ENCODE results near the gene PRR5L. TPM values are rescaled to one million over a fixed set of nuclear protein-coding genes. Genes with fewer than 3 reads are reported as not detected.
A peak's percentile ranks its signal among the peaks of the same experiment; 100 is the strongest.

The PRR5L gene
- total RNA-seq, 1 donor, result 0.54 TPM

DNA sequence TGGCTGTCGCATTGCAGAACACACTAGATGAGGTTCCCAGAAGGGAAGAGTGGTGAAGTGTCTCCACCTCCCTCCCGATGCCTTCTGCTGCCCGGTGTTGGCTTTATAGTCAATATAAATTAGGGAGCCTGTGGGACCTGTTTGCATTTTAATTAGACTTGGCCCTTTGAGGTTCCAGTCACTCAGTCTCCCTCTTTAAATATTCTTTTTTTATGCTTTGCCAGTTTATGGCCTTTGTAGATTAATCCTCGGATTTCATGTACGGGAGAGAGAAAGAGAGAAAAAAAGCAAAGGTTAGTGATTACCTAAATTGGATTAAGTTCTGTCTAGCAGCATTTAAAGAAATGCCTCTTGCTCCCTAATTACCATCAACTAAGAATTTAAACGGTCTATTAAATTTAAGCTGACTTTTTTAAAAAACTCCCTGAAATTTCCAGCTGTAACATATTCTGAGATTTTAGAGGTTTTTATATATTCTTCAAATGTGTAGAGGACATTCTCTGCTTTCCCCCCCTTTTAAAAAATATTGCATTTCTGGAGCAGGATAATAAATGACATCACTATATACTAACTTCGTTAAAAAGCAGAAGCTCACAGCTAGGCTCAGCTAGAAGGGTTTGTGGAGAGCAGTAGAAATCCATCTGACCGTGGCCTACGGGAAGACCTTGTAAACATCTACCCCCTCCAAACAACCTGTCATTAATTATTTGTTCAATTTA lies 84.4 kb downstream of the PRR5L start:
- no peak overlapping the region for H3K4me3 ChIP-seq (ENCODE audit: low read depth, low read length)

DNA sequence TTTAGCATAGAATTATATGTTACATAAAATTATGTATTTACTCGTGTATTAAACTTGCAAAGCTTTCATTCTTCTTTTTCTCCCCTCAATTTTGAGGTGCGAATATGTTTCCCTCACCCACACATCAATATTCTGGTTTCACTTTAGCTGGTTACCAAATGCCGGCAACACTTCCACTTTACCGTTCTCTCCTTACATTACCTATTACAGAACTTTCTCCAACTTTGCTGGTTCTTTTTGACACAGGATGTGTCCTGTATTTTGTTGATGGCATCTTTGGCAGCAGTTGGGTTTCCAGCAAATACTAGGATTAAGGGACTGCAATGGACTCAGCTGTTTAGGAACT lies 84.9 kb downstream of the PRR5L start:
- TF ChIP-seq, protein P1, sequence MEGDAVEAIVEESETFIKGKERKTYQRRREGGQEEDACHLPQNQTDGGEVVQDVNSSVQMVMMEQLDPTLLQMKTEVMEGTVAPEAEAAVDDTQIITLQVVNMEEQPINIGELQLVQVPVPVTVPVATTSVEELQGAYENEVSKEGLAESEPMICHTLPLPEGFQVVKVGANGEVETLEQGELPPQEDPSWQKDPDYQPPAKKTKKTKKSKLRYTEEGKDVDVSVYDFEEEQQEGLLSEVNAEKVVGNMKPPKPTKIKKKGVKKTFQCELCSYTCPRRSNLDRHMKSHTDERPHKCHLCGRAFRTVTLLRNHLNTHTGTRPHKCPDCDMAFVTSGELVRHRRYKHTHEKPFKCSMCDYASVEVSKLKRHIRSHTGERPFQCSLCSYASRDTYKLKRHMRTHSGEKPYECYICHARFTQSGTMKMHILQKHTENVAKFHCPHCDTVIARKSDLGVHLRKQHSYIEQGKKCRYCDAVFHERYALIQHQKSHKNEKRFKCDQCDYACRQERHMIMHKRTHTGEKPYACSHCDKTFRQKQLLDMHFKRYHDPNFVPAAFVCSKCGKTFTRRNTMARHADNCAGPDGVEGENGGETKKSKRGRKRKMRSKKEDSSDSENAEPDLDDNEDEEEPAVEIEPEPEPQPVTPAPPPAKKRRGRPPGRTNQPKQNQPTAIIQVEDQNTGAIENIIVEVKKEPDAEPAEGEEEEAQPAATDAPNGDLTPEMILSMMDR (IDR thresholded peaks at IDR 0.05; ENCODE audit: insufficient read depth, low read length), result no peak
- DNase-seq (ENCODE audit: low read depth), result no peak

More for the DNA sequence above, 84.4 kb downstream of the PRR5L start:
- DNase-seq (ENCODE audit: low read depth), result no peak
- TF ChIP-seq, protein P1 (IDR thresholded peaks at IDR 0.05; ENCODE audit: insufficient read depth, low read length), result no peak

DNA sequence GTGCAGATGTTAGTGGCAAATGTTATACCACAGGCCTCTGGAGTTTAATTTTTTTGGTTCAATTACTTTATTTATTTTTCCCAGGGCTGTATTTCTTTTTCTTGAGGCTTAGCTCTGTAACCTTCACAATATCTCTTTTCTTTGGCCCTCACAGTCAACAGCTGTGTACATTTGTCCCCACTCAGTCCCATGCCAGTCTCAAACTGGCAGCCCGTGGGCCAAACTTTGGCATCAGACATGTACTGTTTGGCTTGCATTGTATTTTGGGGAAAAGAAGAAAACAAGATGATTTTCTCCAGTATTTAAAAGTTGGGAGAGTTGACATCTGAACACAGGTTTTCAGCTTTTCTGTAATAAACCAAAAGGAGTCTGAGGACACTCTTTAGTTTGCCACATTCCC lies 87.1 kb downstream of the PRR5L start:
- H3K4me3 ChIP-seq (ENCODE audit: low read depth, low read length), result no peak overlapping the region
- TF ChIP-seq, protein P1 (IDR thresholded peaks at IDR 0.05; ENCODE audit: insufficient read depth, low read length), result no peak
- no peak for DNase-seq (ENCODE audit: low read depth)

More for the DNA sequence above, 84.9 kb downstream of the PRR5L start:
- H3K4me3 ChIP-seq (ENCODE audit: low read depth, low read length), result no peak overlapping the region

DNA sequence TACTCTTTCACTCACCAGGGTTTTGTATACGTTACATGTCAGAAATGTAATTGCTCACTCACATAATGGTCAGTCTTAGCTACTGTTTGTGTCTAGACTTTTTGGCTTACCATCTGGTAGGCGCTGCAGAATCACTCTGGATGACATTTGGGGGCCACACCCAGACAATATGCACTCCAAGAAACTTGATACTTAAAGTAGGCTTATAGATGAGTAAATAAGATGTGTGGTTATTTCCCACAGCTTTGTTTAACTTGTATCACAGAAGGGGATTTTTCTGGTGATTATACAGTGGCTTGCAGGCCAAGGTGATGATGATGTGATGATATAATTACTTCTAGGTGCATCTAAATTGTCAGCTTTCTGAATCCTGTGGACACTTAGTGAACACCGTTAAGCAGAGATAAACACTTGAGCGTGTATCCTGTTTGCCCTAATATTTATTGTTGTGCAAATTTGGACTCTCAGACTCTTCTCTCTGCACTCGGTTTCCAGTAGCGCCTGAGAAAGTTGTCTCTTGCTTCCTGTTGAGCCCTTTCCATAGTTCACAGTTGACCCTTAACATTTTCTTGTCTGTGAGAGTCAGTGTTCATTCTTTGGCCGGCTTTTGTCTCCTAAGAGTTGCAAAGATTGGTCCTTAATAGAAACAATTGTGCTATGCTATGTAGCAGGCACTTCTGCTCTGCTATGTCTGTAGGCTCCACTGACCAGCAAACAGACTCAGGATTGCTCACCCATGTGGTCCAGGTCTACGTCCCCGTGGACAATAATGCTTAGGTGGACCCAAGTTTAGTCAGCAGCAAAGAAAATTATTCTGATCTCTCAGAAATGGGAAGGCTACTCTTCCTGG lies 89.3 kb downstream of the PRR5L start:
- H3K4me3 ChIP-seq (ENCODE audit: low read depth, low read length), result no peak overlapping the region
- TF ChIP-seq, protein P1 (IDR thresholded peaks at IDR 0.05; ENCODE audit: insufficient read depth, low read length), result no peak
- peak; percentile 85 for DNase-seq (ENCODE audit: low read depth)

DNA sequence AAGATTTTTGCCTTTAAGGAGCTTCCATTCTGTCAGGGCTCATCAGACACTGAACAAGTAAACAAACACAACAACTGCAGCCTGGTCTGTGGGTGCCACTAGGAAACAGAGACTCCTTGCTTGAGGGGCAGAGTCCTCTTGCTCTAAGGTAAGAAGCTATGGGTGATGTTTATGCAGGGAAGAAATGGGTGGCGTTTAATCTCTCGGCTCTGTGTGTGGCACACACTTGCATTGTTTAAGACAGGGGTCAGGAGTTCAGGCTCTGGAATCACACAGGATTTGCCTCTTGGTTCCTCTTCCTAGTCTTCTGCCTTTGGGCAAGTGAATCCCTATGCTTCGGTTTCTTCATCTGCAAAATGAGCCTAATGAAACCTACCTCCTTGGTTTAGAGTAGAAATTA lies 90.3 kb downstream of the PRR5L start:
- no peak overlapping the region for H3K4me3 ChIP-seq (ENCODE audit: low read depth, low read length)
- no peak for DNase-seq (ENCODE audit: low read depth)
- TF ChIP-seq, protein P1 (IDR thresholded peaks at IDR 0.05; ENCODE audit: insufficient read depth, low read length), result no peak

DNA sequence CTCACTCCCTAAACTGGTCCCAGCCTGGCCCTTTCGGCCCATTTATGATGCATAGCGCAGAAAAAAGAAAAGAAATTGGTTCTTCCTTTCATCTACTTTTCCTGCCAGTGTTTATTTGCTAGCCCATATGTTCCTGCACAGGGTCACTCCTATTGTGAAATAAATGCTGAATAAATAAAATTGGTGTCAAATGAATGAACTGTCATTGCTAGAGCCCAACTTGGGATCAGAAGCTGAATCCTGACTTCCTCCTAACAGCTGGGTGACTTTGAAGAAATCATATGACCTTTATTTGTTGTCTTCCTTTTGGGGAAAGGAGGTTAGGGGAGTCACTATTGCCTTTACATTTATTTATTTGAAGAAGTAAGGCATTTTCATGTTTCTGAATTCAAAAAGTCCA lies 92.0 kb downstream of the PRR5L start:
- no peak overlapping the region for H3K4me3 ChIP-seq (ENCODE audit: low read depth, low read length)
- TF ChIP-seq, protein P1 (IDR thresholded peaks at IDR 0.05; ENCODE audit: insufficient read depth, low read length), result no peak
- DNase-seq (ENCODE audit: low read depth), result no peak

All from fibroblast of the aortic adventitia (primary cell).